Left ventricle myocardium superior (tissue), 1 donor: ENCODE results near the gene ANKS1A. TPM values are rescaled to one million over a fixed set of nuclear protein-coding genes. Genes with fewer than 3 reads are reported as not detected.
A peak's percentile ranks its signal among the peaks of the same experiment; 100 is the strongest.

ENCODE experiments used
- ATAC-seq: fragments of 200-7000 bp; cut with Tn5 transposase; one replicate; pipeline ENCODE4 v1.9.1; 2020; ENCODE audit warnings: mild to moderate bottlenecking, moderate library complexity
- DNase-seq: peaks from one replicate; pipeline ENCODE4 v3.0.0-alpha.2; 2020
- intact Hi-C: fragments of 100-400 bp; cut with micrococcal nuclease; formaldehyde crosslinking; loops from one replicate; pipeline ENCODE4 v1.11.0; 2022
- total RNA-seq: library from RNA; stranded (reverse); fragmentation: NEBNext Ultra II Directional; extraction: Animal tissue kit (Norgen Biotek cat#: 25700); gene quantifications from one replicate; pipeline ENCODE4 v1.2.1, GENCODE V29; 2021
- donor health status: DM: no; HTN: yes; CAD: no; lungs with severe emphysema.

ANKS1A gene
- total RNA-seq, 1 donor from 2014 or later: 29.1 TPM

DNA sequence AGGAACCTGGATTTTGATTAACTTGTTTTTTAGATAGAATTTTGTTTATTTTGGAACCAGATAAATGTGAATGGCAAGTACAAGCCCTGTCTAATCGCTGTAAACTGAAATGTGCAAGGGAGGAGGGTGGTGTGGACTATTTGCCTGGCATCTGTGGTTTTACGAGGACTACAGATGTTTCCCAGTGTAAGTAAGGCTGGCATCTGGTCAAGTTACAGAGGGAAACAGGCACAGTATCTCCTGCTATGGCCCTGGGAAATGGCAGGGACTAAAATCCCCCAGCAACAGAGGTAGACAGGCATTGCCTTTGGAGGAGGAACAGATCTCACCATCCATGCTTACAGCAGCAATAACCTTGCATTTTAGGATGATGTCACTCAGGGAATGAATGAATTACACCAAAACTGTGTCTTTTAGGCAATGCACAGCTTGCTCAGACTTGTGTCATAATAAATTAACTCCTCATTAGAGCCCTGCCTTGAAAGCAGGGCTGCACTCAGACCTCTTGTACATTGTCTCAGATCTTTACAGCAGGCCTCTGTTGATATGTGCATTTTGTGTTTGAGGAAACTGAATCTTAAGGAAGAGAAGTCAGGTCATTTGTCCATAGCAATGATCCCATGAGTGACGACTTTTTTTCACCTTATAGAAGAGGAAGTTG lies 155.8 kb downstream of the ANKS1A start:
- ATAC-seq (peak; percentile 9), DNase-seq (no peak)
- intact Hi-C loops: no loop called here

- intact Hi-C loops: no loop called here
- DNase-seq: no peak
- ATAC-seq: no peak
Measured at GRCh38 chr6:35046103-35046502, 157.0 kb downstream of the ANKS1A start.

GRCh38 chr6:35046862-35047261 lies 157.8 kb downstream of the ANKS1A start:
- DNase-seq (no peak), ATAC-seq (peak; percentile 24)
- intact Hi-C loops: no loop called here

- ATAC-seq: peak; percentile 62
- intact Hi-C loops: no loop called here
- DNase-seq: no peak
Measured at GRCh38 chr6:35047265-35048011, 158.4 kb downstream of the ANKS1A start.

GRCh38 chr6:35048031-35048613 lies 159.1 kb downstream of the ANKS1A start:
- no peak for DNase-seq
- intact Hi-C loops: no loop called here
- no peak for ATAC-seq

DNA sequence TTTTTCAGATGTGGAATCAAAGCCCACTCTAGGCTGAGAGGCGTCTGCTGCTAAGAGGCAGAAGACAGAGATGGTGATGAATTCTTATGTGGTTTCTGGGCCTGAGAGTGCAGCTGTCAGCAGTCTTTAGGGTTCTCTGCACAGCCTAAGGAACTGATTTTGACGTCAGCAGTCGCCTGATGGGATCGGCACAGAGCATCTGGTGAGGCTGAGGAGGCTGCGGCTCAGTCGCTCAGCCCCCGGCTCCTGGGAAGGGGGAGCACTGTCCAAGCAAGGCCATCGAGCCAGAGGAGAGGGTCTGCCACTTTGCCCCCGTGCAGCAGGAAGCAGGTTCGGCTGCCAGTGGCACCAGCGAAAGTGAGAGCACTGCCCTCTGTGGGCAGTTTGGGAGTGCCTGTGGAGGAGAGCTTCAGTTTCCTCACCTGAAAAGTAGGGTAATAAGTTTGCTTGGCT lies 159.6 kb downstream of the ANKS1A start:
- peak; percentile 56 for DNase-seq
- peak; percentile 17 for ATAC-seq
- intact Hi-C loops: no loop called here

DNA sequence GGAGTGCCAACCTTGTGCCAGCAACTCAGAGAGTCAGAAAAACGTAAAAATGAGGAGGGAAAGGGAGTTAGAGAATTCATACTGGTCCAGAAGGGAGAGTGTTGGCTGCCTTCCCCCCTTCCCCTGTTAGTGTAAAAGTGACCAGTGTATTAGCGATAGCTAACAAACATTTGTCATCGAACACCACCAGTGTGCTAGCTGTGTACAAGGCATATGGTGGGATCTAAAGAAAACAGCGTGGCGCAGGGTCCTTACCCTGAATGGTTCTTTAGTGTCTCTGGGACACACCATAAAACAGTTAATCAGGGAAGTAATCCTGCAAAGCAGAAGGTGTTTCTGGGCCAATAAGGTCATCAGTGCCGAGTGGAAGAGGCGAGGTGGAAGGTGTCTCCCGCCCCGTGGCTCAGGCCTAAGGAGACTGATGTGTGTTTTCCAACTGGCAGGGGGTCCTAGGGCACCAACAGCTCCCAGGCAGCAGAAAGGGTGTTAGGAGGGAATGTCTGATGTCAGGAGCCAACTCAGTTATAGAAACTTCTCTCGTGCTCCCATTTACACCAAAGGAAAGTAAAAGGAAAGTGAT lies 160.2 kb downstream of the ANKS1A start:
- ATAC-seq (no peak), DNase-seq (no peak)
- intact Hi-C loops: no loop called here

DNA sequence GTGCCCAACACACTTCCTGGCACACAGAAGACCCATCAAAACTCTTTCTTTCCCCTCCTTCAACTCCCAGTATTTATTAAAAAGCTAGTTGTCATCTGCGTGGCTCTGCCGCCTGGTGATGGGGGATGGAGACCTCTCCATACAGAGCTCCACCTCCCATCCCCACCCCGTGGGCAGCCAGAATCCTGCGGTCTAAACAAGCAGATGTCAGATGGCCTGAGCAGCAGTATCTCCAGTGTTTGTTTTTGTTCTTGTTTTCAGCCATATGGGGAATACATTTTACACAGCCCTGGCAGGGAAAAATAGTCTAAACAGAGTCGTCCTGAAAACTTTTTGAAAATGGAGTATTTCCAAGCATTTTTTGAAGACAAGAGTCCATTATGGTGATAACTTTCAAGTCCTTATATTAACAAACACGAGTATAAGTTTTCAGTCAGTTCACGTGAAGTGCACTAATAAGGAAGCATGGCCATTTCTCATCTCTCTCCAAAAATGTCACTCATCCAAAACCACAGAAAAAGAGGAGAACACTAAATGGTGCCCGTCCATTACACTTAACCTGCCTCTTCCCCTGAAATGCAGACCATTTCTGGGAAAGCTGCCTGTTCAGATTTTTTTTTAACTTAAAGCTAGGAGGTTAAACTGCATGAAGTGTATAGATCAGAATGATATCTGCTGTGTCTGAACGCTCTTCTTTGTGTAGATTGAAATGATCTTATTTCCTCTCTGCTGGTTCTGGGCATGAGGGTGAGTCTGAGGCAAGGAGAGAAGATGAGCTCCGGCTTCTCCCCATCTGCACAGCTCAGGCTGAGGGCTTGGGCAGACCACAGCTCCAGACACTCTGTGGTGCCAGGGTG lies 161.1 kb downstream of the ANKS1A start:
- DNase-seq (peak; percentile 75), ATAC-seq (peak; percentile 51)
- intact Hi-C loops: no loop called here

- intact Hi-C loops: no loop called here
- no peak for ATAC-seq
- no peak for DNase-seq
Measured at GRCh38 chr6:35050757-35051330, 161.8 kb downstream of the ANKS1A start.

- no peak for ATAC-seq
- DNase-seq: no peak
- intact Hi-C loops: no loop called here
Measured at GRCh38 chr6:35051396-35051795, 162.3 kb downstream of the ANKS1A start.

- no peak for ATAC-seq
- DNase-seq: no peak
- intact Hi-C loops: no loop called here
Measured at GRCh38 chr6:35051997-35052583, 163.0 kb downstream of the ANKS1A start.

DNA sequence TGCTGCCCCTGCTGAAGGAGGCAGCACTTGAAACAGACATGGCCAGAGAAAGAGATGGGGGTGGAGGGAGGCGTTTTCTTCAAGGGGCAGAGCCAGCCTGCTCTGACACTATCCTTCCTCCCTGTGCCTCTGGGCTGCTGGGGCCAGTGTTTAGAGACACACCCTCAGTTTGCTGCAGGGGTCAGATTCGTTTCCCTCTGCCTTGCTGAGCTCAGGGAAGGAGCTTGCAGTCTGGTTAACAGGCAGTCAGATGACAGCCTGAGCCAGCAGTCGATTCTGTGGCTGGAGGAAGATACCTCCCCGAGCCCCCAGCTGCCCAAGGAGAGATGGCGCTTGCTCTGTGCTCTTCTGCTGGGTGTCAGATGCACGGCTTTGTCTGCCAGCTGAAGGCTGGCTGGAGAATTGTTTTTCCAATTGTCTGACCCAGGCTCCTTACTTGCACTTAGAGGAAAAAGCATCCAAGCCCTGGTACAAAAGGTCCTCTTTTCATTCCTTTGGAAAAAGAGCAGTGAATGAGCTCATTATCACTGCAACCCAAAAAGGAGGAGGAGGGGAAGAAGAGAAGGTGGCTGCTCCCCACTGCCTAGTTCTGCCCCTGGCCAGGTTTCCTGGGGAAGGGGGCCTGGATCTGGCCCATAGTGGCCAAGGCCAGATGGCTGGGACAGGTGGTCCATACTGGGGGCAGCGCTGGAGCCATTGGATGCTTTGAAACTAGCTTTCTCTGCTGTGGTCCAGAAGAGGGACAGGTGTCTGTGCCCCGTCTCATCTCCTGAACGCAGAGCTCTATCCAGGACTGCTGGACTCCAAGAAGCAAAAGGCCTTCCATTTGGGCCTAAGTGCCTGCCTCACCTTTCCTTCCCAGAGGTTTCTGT lies 163.9 kb downstream of the ANKS1A start:
- peak; percentile 53 for DNase-seq
- ATAC-seq: peak; percentile 54
- intact Hi-C loops: no loop called here

- ATAC-seq (no peak), DNase-seq (no peak)
- intact Hi-C loops: no loop called here
Measured at GRCh38 chr6:35053701-35054100, 164.6 kb downstream of the ANKS1A start.

DNA sequence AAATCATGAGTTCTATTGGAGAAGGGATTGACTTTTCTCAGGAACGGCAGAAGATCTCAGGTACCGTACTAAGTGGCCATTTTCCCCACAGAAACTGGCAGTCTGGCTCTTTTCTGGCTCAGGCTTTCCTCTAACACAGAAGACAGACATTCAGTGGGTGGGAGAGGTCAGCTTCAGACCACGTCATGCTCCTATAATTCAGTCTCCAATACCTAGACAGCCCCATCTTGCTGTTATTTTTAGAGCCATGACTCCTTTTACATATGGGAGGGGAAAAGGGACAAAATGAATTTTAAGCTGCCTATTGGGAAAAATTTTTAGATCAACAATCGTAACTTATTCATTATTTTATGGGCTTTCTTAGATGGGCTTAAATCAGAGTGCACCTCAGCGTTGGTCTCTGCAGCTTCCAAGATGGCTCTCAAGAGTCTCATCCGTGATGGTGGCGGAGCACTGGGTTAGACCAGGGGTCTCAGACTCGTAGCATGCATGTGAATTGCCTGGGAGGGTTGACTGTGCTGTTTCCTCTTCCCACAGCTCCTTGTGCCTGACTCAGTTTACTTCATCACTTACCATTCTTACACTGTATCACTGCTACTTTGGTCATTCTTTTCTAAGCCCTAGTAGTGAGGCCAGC lies 165.2 kb downstream of the ANKS1A start:
- intact Hi-C loops: no loop called here
- no peak for DNase-seq
- ATAC-seq: no peak

DNA sequence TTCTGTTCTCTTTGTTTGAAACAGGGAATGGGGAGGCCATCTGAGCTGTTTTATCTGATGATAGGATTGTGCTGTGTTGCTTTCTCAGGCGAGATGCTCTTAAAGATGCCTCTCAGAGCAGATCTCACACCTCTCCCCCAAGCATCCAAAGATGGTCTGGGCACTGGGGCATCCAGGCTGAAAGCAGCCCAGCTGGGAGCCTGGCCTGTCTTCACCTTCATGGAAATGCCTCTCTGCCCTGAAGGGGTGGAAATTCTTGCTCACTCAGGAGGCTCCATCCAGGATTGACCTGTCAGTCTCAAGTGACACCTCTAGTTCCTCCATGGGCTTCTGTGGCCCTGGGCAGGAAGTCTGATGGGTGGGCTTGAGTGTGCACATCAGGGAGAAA lies 165.7 kb downstream of the ANKS1A start:
- ATAC-seq: no peak
- DNase-seq: no peak
- intact Hi-C loops: no loop called here

DNA sequence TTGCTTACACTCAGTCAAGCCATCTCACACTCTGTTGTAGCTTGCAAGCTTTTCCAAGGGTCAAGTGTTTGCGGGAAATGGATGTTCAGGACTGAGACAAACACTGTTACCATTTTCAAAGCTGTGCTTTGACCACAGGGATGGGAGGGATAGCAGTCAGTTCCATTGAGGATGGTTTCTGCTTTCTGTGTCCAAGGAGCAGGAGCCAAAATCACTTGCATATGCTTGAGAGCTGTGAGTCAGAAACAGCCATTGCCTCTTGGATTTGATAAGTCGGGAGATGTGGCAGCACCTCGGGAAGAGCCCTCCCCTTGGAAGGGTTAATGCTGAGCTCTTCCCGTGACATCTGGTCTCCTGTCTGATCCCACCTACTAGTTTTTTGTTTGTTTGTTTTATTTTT lies 166.8 kb downstream of the ANKS1A start:
- intact Hi-C loops: no loop called here
- DNase-seq (no peak), ATAC-seq (no peak)

- DNase-seq (no peak), ATAC-seq (peak; percentile 3)
- intact Hi-C loops: no loop called here
Measured at GRCh38 chr6:35056952-35057351, 167.9 kb downstream of the ANKS1A start.
